ENCODE results near the gene C15orf40.
"Not testable (repeated sequence)": the region's sequence is repeated elsewhere in the genome, so short reads cannot be mapped to it uniquely, and the experiment has no call there.

Gene C15orf40

GRCh38 chr15:83010709-83011270 is 649 bp downstream of the C15orf40 start:
- Mint-ChIP-seq H3K9me3 (no peaks in the 10 kb centered on the region), H3K4me1 (peaks cover 45% of the 10 kb centered on the region), H3K4me3 (peak overlapping the region; percentile 82), H3K36me3 (peaks cover 54% of the 10 kb centered on the region), H3K27ac (peak overlapping the region; percentile 86)
- ATAC-seq (peak; percentile 80), DNase-seq (ENCODE audit: low spot score in 2 of 2) (peak; percentile 55 to 88)

DNA sequence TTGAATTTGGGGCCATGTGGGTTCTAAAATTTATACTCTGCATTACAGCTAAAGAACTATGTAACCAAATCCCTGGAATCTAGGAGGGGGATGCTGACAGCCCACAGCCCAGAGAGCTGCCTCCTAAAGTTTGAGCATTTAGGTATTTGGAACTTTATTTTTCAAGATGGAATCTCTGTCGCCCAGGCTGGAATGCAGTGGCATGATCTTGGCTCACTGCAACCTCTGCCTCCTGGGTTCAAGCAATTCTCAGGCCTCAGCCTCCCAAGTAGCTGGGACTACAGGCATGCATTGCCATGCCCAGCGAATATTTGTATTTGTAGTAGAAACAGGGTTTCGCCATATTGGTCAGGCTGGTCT is 10.8 kb downstream of the C15orf40 start:
- H3K4me3 Mint-ChIP-seq, result peak overlapping the region; percentile 54
- not testable (repeated sequence) for DNase-seq (ENCODE audit: low spot score in 2 of 2); ATAC-seq; H3K9me3 Mint-ChIP-seq; H3K4me1 Mint-ChIP-seq
- peaks cover 17% of the 10 kb centered on the region for H3K36me3 Mint-ChIP-seq
- H3K27ac Mint-ChIP-seq, result peak overlapping the region; percentile 73

GRCh38 chr15:82999905-83000671 is 11.4 kb downstream of the C15orf40 start:
- H3K9me3 Mint-ChIP-seq, result no peaks in the 10 kb centered on the region
- peak overlapping the region; percentile 73 for H3K27ac Mint-ChIP-seq
- peaks cover 8% of the 10 kb centered on the region for H3K4me1 Mint-ChIP-seq
- peak overlapping the region; percentile 54 for H3K4me3 Mint-ChIP-seq
- peak; percentile 86 for ATAC-seq
- H3K36me3 Mint-ChIP-seq, result peaks cover 11% of the 10 kb centered on the region
- DNase-seq (ENCODE audit: low spot score in 2 of 2), result peak in 1 of 2 donors; percentile 57

DNA sequence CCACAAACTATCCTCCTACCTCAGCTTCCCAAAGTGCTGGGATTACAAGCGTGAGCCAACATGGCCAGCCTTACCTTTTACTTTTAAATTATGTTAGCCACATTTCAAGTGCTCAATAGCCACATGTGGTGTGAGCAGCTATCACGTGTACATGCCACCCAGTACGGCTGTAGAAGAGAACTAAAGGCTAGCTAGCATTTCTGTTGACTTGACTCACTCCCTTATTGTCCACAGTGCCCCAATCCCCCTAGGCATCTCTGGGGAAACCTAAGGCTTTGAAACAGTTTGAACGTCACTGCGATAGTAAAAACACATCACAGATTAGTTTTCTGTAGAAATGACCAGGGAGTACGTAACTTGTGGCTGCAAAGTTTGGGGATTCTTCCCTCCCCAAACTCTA is 12.0 kb downstream of the C15orf40 start:
- no peak for ATAC-seq
- Mint-ChIP-seq H3K27ac (peak overlapping the region; percentile 73), H3K4me3 (no peak overlapping the region), H3K9me3 (no peaks in the 10 kb centered on the region), H3K4me1 (peaks cover 8% of the 10 kb centered on the region), H3K36me3 (peaks cover 6% of the 10 kb centered on the region)
- peak in 1 of 2 donors; percentile 42 for DNase-seq (ENCODE audit: low spot score in 2 of 2)

GRCh38 chr15:82995938-82996337 is 15.5 kb downstream of the C15orf40 start:
- Mint-ChIP-seq H3K4me3 (no peak overlapping the region), H3K27ac (no peak overlapping the region), H3K4me1 (peaks cover 13% of the 10 kb centered on the region), H3K9me3 (no peaks in the 10 kb centered on the region), H3K36me3 (peaks cover 10% of the 10 kb centered on the region)
- no peak for ATAC-seq
- DNase-seq (ENCODE audit: low spot score in 2 of 2), result no peak

GRCh38 chr15:82995076-82995475 is 16.4 kb downstream of the C15orf40 start:
- H3K27ac Mint-ChIP-seq, result no peak overlapping the region
- no peak for ATAC-seq
- H3K9me3 Mint-ChIP-seq, result no peaks in the 10 kb centered on the region
- peaks cover 16% of the 10 kb centered on the region for H3K36me3 Mint-ChIP-seq
- DNase-seq (ENCODE audit: low spot score in 2 of 2), result no peak
- H3K4me3 Mint-ChIP-seq, result no peak overlapping the region
- H3K4me1 Mint-ChIP-seq, result peaks cover 8% of the 10 kb centered on the region

DNA sequence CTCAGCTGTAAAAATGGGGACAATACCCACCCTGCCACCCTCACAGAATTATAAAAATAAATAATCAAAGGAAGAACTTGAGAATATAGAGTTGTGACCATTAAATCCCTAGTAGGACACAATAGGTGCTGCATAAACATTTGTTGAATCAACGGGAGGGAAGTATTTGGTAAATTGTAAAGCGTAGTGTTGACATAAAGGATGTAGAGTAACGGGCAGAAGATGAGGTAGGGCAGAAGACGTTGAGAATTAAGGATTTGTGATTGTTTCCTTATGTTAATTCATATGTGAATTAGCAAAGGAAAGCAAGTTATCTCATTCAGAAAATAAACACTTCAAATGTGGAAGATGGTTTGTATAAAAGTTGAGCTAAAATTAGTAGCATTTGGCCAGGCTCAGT is 18.3 kb downstream of the C15orf40 start:
- Mint-ChIP-seq H3K4me1 (peaks cover 5% of the 10 kb centered on the region), H3K36me3 (peaks cover 35% of the 10 kb centered on the region), H3K4me3 (no peak overlapping the region), H3K27ac (no peak overlapping the region), H3K9me3 (no peaks in the 10 kb centered on the region)
- ATAC-seq (no peak), DNase-seq (ENCODE audit: low spot score in 2 of 2) (no peak)

DNA sequence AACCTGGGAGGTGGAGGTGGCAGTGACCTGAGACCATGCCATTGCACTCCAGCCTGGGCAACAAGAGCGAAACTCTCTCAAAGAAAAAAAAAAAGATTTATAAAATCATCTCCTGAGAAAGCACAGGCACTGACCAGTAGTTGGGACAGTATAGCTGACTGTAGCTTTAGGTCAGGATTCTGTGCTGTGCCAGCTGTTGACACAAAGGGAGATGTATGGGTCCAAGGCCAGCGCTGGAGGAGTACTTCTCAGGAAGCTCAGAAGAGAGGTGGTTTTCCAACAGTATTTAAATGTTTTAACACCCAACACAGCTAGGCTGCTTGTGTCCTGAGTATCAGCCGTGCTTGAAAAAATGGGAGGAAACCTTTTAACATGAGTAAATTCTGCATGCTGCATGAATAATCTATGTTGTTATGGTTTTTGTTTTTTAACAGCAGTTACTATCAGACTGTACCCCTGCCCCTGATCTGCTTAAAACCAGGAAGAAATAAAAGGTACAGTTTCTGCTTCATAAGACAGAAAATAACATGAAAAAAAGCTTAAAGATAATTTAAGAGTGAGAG is 18.9 kb downstream of the C15orf40 start:
- Mint-ChIP-seq H3K36me3 (peaks cover 41% of the 10 kb centered on the region), H3K9me3 (no peaks in the 10 kb centered on the region)
- no peak for ATAC-seq

DNA sequence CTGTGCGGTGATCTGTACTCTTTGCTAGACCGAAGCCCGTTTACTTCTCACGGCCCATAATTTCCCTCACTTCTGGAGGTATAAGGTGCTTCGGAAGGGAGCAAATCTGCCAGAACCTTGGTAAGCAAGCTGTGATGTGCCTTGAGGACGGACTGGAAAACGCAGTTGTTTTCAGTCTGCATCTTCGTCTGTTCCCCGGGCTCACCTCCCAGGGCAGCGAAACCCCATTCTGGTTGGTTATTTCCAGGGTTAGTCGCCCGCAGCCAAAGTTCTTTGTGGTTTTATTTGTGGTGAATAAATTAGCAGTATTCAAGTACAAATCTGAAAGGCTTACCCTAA is 25.0 kb downstream of the C15orf40 start:
- peaks cover 2% of the 10 kb centered on the region for H3K9me3 Mint-ChIP-seq
- DNase-seq (ENCODE audit: low spot score in 2 of 2), result no peak
- peaks cover 58% of the 10 kb centered on the region for H3K36me3 Mint-ChIP-seq
- peak overlapping the region; percentile 96 for H3K27ac Mint-ChIP-seq
- H3K4me1 Mint-ChIP-seq, result peaks cover 27% of the 10 kb centered on the region
- peak overlapping the region; percentile 96 for H3K4me3 Mint-ChIP-seq
- peak; percentile 55 for ATAC-seq

More for the DNA sequence above, 18.9 kb downstream of the C15orf40 start:
- Mint-ChIP-seq H3K27ac (no peak overlapping the region), H3K4me3 (no peak overlapping the region), H3K4me1 (peaks cover 7% of the 10 kb centered on the region)
- DNase-seq (ENCODE audit: low spot score in 2 of 2), result no peak

DNA sequence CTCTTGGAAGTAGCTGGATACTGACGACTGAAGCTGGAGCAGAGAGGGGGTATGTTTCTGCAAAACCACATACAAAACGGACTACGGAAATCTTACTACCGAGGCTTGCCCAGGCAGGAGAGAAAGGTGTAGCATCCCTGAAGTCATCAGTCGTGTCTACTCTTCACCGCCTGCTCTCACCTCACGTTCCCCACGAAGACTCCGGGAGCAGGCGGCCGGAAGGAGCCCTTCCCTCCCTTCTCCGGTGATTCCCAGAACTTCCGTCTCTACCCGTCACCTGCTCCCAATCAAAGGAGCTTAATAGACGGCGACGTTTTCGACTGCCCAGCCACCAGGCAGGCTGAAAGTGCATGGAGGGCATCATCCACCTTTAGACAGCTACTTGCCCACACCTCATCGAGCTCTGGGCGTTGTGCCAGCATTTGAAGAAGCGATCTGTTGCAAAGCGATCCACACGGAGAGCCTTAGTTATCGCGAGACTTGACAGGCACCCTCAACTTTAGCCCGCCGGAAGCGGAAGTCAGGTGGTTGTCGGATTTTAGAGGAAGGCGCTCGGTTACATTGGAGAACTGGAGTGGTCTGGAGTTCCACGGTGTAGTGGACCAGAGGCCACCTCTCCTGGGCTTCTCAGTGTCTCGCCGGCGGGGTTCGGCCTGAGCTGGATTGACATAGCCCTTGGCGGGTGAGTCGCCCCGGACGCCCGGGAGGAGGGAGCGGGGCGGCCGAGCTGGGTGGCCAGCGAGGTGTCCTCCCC is 25.6 kb downstream of the C15orf40 start, which contains the start of gene RAMAC:
Gene RAMAC (plus strand): TSS at position 523 of the 754 bp plus-strand sequence. CDS start 2,809 bp downstream, outside the sequence.
- peaks cover 53% of the 10 kb centered on the region for H3K36me3 Mint-ChIP-seq
- H3K27ac Mint-ChIP-seq, result peak within 1 kb of the TSS; percentile 96
- peaks cover 2% of the 10 kb centered on the region for H3K9me3 Mint-ChIP-seq
- H3K4me1 Mint-ChIP-seq, result peaks cover 26% of the 10 kb centered on the region
- DNase-seq (ENCODE audit: low spot score in 2 of 2) (peak; percentile 76 to 91), ATAC-seq (peak; percentile 97)
- peak within 1 kb of the TSS; percentile 96 for H3K4me3 Mint-ChIP-seq

DNA sequence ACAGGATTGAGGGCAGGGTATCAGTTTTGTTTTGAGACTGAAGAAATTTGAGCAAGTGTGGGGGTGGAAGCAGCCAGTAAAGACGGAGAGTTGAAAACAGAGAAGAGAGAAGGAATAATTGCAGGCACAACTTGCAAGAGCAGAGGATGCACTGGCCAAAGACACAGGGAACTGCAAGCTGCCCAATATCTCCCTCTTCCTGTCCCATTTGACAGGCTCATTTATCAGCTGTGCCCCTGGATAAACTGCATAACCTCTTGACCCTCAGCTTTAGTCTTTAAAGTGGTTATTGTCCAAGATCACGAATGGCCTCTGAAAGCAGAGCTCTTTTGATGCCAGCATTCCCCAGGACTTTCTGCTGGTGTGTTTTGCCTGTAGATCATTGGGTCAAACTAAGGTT is 30.5 kb downstream of the C15orf40 start:
- Mint-ChIP-seq H3K4me3 (no peak overlapping the region), H3K9me3 (peaks cover 2% of the 10 kb centered on the region), H3K4me1 (peaks cover 19% of the 10 kb centered on the region), H3K27ac (no peak overlapping the region), H3K36me3 (peaks cover 9% of the 10 kb centered on the region)
- DNase-seq (ENCODE audit: low spot score in 2 of 2) (no peak), ATAC-seq (no peak)

- no peak for ATAC-seq
- no peaks in the 10 kb centered on the region for H3K36me3 Mint-ChIP-seq
- no peak overlapping the region for H3K27ac Mint-ChIP-seq
Measured at GRCh38 chr15:82979726-82980125, 31.7 kb downstream of the C15orf40 start.

GRCh38 chr15:82978438-82978837 is 33.0 kb downstream of the C15orf40 start:
- Mint-ChIP-seq H3K27ac (no peak overlapping the region), H3K4me1 (no peaks in the 10 kb centered on the region), H3K36me3 (no peaks in the 10 kb centered on the region), H3K9me3 (no peaks in the 10 kb centered on the region), H3K4me3 (no peak overlapping the region)
- no peak for DNase-seq (ENCODE audit: low spot score in 2 of 2)
- peak; percentile 65 for ATAC-seq

More at GRCh38 chr15:82979726-82980125, 31.7 kb downstream of the C15orf40 start:
- H3K9me3 Mint-ChIP-seq, result no peaks in the 10 kb centered on the region
- H3K4me3 Mint-ChIP-seq, result no peak overlapping the region
- H3K4me1 Mint-ChIP-seq, result peaks cover 6% of the 10 kb centered on the region
- DNase-seq (ENCODE audit: low spot score in 2 of 2), result no peak

GRCh38 chr15:82977076-82977475 is 34.4 kb downstream of the C15orf40 start:
- no peaks in the 10 kb centered on the region for H3K9me3 Mint-ChIP-seq
- H3K4me1 Mint-ChIP-seq, result no peaks in the 10 kb centered on the region
- H3K36me3 Mint-ChIP-seq, result no peaks in the 10 kb centered on the region
- no peak overlapping the region for H3K27ac Mint-ChIP-seq
- no peak for DNase-seq (ENCODE audit: low spot score in 2 of 2)
- no peak for ATAC-seq
- no peak overlapping the region for H3K4me3 Mint-ChIP-seq

GRCh38 chr15:82972990-82973389 is 38.4 kb downstream of the C15orf40 start:
- no peak for DNase-seq (ENCODE audit: low spot score in 2 of 2)
- Mint-ChIP-seq H3K9me3 (no peaks in the 10 kb centered on the region), H3K27ac (no peak overlapping the region), H3K4me3 (no peak overlapping the region), H3K4me1 (no peaks in the 10 kb centered on the region), H3K36me3 (no peaks in the 10 kb centered on the region)
- ATAC-seq, result no peak

Measured in stimulated activated effector memory CD8-positive, alpha-beta T cell treated with anti-CD3 and anti-CD28 coated beads, Interleukin-12 subunit alpha, Interleukin-12 subunit beta, amount 100 ng/mL, for 72 hours (primary cell).